Omental fat pad (tissue), 4 donors: ENCODE measurements around the gene FGD2. TPM values are rescaled to one million over a fixed set of nuclear protein-coding genes. Genes with fewer than 3 reads are reported as not detected.

Source experiments
- ATAC-seq: fragments of 150-250 bp; one replicate; pipeline ENCODE4 v1.9.1; 2016; ENCODE audit warnings: mild to moderate bottlenecking, moderate library complexity; ENCODE audit not compliant: low FRiP score
- DNase-seq: peaks from one replicate; pipeline ENCODE4 v3.0.0-alpha.2; 2019; ENCODE audit warnings: low spot score
- total RNA-seq, 4 donors: library from RNA; depleted of rRNA; stranded (reverse); fragments of >200 nt; gene quantifications; one replicate each; pipeline ENCODE4 v1.1.0, GENCODE V29; 2016
- TF ChIP-seq, protein P1 (sequence below), 3 donors: fragments of 450-650 bp; IDR thresholded peaks; one replicate each; pipeline ENCODE4 v1.5.1; 2016 to 2017; ENCODE audit warnings: antibody characterized with exemption in 3 of 3, mild to moderate bottlenecking in 3 of 3, moderate library complexity in 2 of 3

Gene FGD2
- total RNA-seq, 4 donors from 2014 or later: 20.0 to 83.6 (median 63.0) TPM

DNA sequence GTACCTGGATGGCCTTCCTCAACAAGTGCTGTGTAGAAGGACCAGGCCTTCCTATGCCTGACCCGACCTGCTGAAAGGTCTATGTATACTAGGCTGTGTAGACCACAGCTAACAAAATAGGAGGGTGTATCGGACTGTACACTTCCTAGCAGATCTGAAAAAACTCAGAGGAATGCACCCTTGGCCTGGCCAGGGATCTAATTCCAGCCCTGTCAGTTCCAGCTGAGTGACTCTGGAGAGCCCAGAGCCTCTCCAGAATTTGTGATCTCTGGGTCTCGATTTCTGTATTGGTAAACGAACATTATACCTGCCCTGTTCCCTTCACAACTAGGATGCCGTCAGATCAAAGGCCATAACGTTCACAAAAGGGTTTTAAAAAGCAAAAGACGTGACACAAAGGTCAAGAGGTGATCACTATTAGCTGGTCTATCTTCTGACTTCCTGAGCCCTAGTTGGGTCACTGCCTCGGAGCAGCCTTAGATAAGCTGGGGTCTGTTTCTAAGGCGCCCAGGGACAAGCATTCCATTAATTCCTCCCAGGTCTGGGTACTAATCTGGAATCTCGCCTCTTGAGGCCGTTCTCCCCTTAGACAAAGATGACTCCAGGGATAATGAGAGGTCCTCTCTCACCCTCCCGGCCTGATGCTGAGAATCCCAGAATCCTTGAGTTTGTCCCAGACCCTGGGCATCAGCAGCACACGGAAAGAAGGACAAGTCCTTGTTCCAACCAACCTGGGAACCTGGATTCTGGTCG lies 33.4 kb upstream of the FGD2 start:
- TF ChIP-seq, protein P1, sequence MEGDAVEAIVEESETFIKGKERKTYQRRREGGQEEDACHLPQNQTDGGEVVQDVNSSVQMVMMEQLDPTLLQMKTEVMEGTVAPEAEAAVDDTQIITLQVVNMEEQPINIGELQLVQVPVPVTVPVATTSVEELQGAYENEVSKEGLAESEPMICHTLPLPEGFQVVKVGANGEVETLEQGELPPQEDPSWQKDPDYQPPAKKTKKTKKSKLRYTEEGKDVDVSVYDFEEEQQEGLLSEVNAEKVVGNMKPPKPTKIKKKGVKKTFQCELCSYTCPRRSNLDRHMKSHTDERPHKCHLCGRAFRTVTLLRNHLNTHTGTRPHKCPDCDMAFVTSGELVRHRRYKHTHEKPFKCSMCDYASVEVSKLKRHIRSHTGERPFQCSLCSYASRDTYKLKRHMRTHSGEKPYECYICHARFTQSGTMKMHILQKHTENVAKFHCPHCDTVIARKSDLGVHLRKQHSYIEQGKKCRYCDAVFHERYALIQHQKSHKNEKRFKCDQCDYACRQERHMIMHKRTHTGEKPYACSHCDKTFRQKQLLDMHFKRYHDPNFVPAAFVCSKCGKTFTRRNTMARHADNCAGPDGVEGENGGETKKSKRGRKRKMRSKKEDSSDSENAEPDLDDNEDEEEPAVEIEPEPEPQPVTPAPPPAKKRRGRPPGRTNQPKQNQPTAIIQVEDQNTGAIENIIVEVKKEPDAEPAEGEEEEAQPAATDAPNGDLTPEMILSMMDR (IDR thresholded peaks at IDR 0.05): no peak
- DNase-seq: no peak

DNA sequence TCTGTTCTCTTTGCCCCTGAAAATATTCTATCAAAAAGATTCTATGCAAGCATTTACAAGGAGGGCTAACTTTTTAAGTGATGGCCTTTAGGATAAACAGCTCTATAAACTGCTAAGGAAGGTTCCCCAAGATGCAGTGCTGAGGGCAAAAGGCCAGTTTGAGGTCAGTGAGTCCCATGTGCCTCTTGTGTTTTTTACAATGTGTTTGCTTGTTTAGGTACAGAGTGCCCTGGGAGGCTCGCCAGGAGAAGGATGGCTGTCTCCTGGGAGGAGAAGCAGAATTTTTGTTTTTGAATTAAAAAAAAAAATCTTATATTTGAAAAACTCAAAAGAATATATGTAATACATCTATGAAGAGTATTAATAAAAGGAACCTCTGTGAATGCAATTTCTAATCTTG lies 32.3 kb upstream of the FGD2 start:
- no peak for DNase-seq
- TF ChIP-seq, protein P1 (IDR thresholded peaks at IDR 0.05): no peak
- no peak for ATAC-seq

More for the DNA sequence above, 33.4 kb upstream of the FGD2 start:
- ATAC-seq: no peak

DNA sequence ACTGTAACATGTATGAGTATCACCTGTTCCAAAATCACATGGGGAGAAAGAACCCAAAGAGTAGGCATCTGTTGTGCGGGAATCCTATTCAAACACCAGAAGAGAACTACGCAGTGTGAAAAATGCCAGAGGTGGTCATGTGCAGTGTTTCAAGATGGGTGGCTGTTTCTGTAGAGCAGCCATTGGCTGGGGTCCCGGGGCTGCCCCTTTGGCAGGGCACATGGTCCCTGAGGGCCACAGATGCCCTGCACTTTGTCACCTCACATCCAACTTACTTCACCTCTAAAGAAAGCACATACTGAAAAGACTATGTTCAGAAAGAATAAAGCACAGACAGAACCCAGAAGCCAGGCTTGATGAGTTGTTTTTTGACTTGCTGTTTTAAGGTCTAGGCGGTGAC lies 31.8 kb upstream of the FGD2 start:
- DNase-seq (no peak), ATAC-seq (no peak)
- TF ChIP-seq, protein P1 (IDR thresholded peaks at IDR 0.05): no peak

DNA sequence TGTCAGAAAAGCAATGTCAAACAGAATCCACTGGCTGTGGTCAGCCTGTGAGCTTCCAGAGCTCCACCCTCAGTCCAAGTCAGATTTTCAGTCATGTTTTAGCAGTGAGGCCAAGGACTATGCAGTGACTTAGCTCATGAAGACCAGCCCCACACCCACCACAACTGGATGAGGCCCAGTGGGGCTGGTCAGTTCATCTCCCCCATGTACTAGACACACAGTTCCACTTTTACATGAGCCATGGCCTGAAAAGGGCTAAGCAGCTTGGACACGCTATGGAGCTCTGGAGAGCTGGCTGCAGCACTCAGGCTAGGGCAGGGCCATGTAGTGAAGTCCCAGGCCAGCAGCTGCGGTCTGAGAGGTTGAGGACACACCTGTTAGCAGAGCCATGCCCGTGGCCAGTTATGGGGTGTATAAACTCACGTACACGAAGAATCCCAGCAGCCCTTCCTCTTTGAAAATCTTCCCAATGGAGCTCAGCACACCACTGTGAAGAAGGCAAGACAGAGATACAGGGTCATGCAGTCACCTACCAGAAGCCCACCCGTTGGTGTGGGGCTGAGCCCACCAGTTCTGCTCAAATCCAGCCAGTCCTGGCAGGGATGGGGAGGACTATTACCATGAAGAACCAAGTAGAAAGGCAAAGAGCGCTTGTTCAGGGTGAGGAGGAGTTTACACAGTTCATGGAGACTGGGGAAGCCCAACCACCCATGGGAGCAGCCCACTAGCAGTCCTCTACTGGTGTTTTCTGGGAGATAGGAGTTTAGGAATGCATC lies 30.0 kb upstream of the FGD2 start:
- TF ChIP-seq, protein P1 (IDR thresholded peaks at IDR 0.05): no peak
- ATAC-seq (no peak), DNase-seq (no peak)

DNA sequence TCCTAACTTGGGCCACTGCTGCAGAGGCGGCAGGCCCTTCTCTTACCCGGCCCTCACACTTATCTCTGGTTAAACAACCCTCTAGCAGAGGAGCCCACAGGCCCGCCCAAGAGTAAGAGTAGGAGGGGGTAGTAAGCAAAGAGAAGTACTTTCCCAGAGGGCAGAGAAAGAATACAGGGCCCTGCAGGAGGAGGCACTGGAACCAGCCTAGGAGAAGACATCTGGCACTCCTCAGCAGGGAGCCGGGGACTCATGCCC lies 29.5 kb upstream of the FGD2 start:
- ATAC-seq: no peak
- TF ChIP-seq, protein P1 (IDR thresholded peaks at IDR 0.05): no peak
- no peak for DNase-seq

DNA sequence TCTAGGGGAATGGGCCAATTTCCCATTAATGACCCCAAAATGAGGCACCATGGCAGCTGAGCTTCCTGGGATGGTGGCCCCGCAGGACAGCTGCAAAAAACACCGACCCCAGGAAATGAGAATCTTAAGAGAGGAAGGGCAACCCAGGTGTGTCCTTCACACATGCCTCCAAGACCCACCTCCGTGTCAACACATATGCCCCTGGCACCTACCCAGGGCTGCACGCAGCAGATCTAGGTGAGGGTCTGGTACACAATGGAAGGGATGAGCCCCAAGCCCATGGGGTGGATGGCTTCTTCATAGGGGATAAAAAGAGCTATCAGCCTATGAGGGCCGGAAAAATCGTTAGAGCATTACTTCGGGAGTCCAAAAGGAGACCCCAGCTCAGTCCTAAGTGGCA lies 28.9 kb upstream of the FGD2 start:
- DNase-seq (no peak), ATAC-seq (no peak)
- TF ChIP-seq, protein P1 (IDR thresholded peaks at IDR 0.05): no peak

DNA sequence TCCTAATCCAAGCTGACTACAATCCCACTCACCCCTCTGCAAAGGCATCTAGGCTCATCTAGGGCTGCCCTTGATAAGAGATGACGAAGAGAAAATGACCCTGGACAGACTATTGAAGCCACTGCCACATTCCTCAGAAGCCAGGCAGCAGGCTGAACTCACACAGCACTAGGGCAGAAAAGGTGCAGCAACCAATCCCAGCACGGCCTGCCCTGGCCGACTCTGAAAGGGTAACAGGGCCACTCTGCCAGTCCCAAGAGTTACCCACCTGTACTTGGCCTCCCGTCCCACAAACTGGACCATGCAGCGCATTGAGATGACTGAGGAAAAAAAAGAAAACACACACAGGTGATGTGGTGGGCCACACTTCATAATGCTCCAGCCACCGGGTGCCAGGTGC lies 28.5 kb upstream of the FGD2 start:
- ATAC-seq (no peak), DNase-seq (no peak)
- TF ChIP-seq, protein P1 (IDR thresholded peaks at IDR 0.05): no peak
